Sigmoid colon (tissue), 7 donors: ENCODE data around the gene CP. TPM values are rescaled to one million over a fixed set of nuclear protein-coding genes. Genes with fewer than 3 reads are reported as not detected.
"Not testable (repeated sequence)": the region's sequence is repeated elsewhere in the genome, so short reads cannot be mapped to it uniquely, and the experiment has no call there.

Experiments used
- DNase-seq: peaks from one replicate; pipeline ENCODE4 v3.0.0-alpha.2; 2019
- H3K27ac ChIP-seq, 4 donors: fragments of 200-600 bp; sonication (generic); one replicate each; pipeline ENCODE4 v1.5.1; 2016 to 2019; ENCODE audit warnings: mild to moderate bottlenecking in 1 of 4
- H3K27me3 ChIP-seq, 3 donors: fragments of 200-600 bp; sonication (generic); one replicate each; pipeline ENCODE4 v1.5.1; 2019; ENCODE audit warnings: mild to moderate bottlenecking in 1 of 3
- H3K36me3 ChIP-seq, 4 donors: fragments of 200-600 bp; sonication (generic); one replicate each; pipeline ENCODE4 v1.5.1; 2016 to 2019
- H3K4me1 ChIP-seq, 4 donors: fragments of 200-600 bp; sonication (generic); one replicate each; pipeline ENCODE4 v1.5.1; 2017 to 2019
- H3K4me3 ChIP-seq, 4 donors: fragments of 200-600 bp; sonication (generic); one replicate each; pipeline ENCODE4 v1.5.1; 2017 to 2019; ENCODE audit warnings: mild to moderate bottlenecking in 2 of 4, moderate library complexity in 1 of 4
- H3K9me3 ChIP-seq, 4 donors: fragments of 200-600 bp in 3 of 4; sonication (generic) in 3 of 4; one replicate each; pipeline versions ENCODE4 v1.5.1 to v1.6.1; 2013 to 2019
- EP300 ChIP-seq, 4 donors: sonication (generic); formaldehyde crosslinking; IDR thresholded peaks; one replicate each; pipeline ENCODE4 v1.6.1; 2017; ENCODE audit warnings: antibody characterized with exemption in 4 of 4
- POLR2A ChIP-seq, 2 donors: fragments of 450-650 bp; IDR thresholded peaks; one replicate each; pipeline ENCODE4 v1.6.1; 2016; ENCODE audit warnings: antibody characterized with exemption in 2 of 2, mild to moderate bottlenecking in 2 of 2, moderate library complexity in 2 of 2
- POLR2AphosphoS5 ChIP-seq, 4 donors: sonication (generic); formaldehyde crosslinking; IDR thresholded peaks; one replicate each; pipeline ENCODE4 v1.6.1; 2017; ENCODE audit warnings: antibody characterized with exemption in 4 of 4
- WGBS, 2 donors: extraction: QIAGEN DNeasy Blood & Tissue Kit; methylation state at CpG; one replicate each; pipeline ENCODE4 v1.1.7; 2013; 5-methylcytosine and 5-hydroxymethylcytosine counted together
- intact Hi-C: fragments of 100-400 bp; cut with DNase I; formaldehyde crosslinking; loops from one replicate; pipeline ENCODE4 v1.15.1; 2023
- polyA plus RNA-seq, 3 donors: library from polyadenylated mRNA; stranded (reverse); fragments of 200-250 nt; gene quantifications; one replicate each; pipeline ENCODE4 v1.2.3, GENCODE V29; 2013
- total RNA-seq, 4 donors: library from RNA; depleted of rRNA; stranded (reverse); fragments of >200 nt; gene quantifications; one replicate each; pipeline ENCODE4 v1.1.0, GENCODE V29; 2016
- TF ChIP-seq, protein P1 (sequence below), 4 experiments: fragments of 450-650 bp in 3 of 4; fragments of 200-600 bp in 1 of 4; IDR thresholded peaks; one replicate each; pipeline ENCODE4 v1.5.1; 2016 to 2019; ENCODE audit warnings: antibody characterized with exemption in 4 of 4, mild to moderate bottlenecking in 3 of 4, moderate library complexity in 2 of 4
- donor health status: healthy with polysubstance abuse.
- donor health status: Bipolar disorder and iron deficiency.
- donor health status: healthy.

Gene CP
- total and polyA plus RNA-seq, 7 donors, result 0.69 to 13.2 (median 6.6) TPM

- Histone ChIP-seq H3K27ac (no peak overlapping the region), H3K9me3 (no peaks in the 10 kb centered on the region), H3K27me3 (no peaks in the 10 kb centered on the region), H3K4me3 (no peak overlapping the region), H3K4me1 (no peaks in the 10 kb centered on the region), H3K36me3 (no peaks in the 10 kb centered on the region)
- WGBS, 2 donors, result 49 to 81% methylated on average over 3 of the region's 3 CpGs
- TF ChIP-seq, protein P1, sequence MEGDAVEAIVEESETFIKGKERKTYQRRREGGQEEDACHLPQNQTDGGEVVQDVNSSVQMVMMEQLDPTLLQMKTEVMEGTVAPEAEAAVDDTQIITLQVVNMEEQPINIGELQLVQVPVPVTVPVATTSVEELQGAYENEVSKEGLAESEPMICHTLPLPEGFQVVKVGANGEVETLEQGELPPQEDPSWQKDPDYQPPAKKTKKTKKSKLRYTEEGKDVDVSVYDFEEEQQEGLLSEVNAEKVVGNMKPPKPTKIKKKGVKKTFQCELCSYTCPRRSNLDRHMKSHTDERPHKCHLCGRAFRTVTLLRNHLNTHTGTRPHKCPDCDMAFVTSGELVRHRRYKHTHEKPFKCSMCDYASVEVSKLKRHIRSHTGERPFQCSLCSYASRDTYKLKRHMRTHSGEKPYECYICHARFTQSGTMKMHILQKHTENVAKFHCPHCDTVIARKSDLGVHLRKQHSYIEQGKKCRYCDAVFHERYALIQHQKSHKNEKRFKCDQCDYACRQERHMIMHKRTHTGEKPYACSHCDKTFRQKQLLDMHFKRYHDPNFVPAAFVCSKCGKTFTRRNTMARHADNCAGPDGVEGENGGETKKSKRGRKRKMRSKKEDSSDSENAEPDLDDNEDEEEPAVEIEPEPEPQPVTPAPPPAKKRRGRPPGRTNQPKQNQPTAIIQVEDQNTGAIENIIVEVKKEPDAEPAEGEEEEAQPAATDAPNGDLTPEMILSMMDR (IDR thresholded peaks at IDR 0.05), result no peak
- TF ChIP-seq POLR2A (IDR thresholded peaks at IDR 0.05), result no peak
- TF ChIP-seq POLR2AphosphoS5 (IDR thresholded peaks at IDR 0.05), result no peak
- no peak for TF ChIP-seq EP300 (IDR thresholded peaks at IDR 0.05)
- no peak for DNase-seq
- intact Hi-C loops, result no loop called here
Observed at GRCh38 chr3:149203758-149204157, 17.9 kb downstream of the CP start.

GRCh38 chr3:149199474-149199873, 22.2 kb downstream of the CP start:
- Histone ChIP-seq H3K4me1 (no peaks in the 10 kb centered on the region), H3K4me3 (no peak overlapping the region), H3K27me3 (no peaks in the 10 kb centered on the region), H3K9me3 (no peaks in the 10 kb centered on the region), H3K36me3 (no peaks in the 10 kb centered on the region), H3K27ac (no peak overlapping the region)
- 19 to 30% methylated on average over 4 of the region's 4 CpGs for whole genome bisulfite sequencing, 2 donors
- TF ChIP-seq POLR2A (IDR thresholded peaks at IDR 0.05), result no peak
- no peak for TF ChIP-seq EP300 (IDR thresholded peaks at IDR 0.05)
- TF ChIP-seq, protein P1 (IDR thresholded peaks at IDR 0.05), result no peak
- TF ChIP-seq POLR2AphosphoS5 (IDR thresholded peaks at IDR 0.05), result no peak
- DNase-seq, result no peak
- intact Hi-C loops, result no loop called here

DNA sequence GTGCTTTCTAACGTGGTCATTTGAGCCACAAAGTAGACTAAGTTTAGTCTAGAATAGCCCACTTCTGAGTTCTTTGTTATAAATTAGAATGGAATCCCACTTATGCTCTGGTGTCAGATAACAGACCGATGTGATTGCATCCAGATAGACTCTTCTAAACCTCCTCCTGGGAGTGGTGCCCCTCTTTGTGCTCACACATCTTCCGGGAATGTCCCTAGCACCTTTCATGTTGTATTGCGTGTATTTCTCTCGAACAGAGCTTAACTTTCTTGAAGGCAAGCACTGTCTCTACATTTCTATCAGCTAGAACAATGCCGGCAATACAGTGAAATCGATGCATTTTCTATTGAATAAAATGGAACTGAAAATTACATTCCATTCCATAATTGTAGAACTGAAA, 23.0 kb downstream of the CP start:
- no peak for DNase-seq
- Histone ChIP-seq H3K36me3 (no peaks in the 10 kb centered on the region), H3K27me3 (no peaks in the 10 kb centered on the region), H3K27ac (no peak overlapping the region), H3K4me3 (no peak overlapping the region), H3K4me1 (no peaks in the 10 kb centered on the region), H3K9me3 (no peaks in the 10 kb centered on the region)
- intact Hi-C loops, result no loop called here
- no peak for TF ChIP-seq EP300 (IDR thresholded peaks at IDR 0.05)
- WGBS, 2 donors, result 68 to 73% methylated on average over 7 of the region's 7 CpGs

DNA sequence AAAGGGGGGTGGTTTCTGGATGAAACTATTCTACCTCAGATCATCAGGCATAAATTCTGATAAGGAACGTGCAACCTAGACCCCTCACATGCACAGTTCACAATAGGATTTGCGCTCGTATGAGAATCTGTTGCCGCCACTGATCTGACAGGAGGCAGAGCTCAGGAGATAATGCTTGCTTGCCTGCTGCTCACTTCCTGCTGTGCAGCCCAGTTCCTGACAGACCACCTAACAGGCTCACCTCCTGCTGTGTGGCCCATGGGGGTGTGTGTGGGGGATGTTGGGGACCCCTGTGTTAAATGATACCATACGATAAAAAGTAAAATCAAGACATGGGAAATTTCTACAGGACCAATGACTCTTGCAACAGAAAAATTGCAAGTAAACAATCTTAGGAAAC, 24.0 kb downstream of the CP start:
- Histone ChIP-seq H3K4me3 (peak overlapping the region in 1 of 4 donors; percentile 4), H3K27me3 (no peaks in the 10 kb centered on the region), H3K36me3 (no peaks in the 10 kb centered on the region), H3K27ac (no peak overlapping the region), H3K9me3 (no peaks in the 10 kb centered on the region), H3K4me1 (no peaks in the 10 kb centered on the region)
- TF ChIP-seq, protein P1 (IDR thresholded peaks at IDR 0.05), result no peak
- no peak for TF ChIP-seq POLR2A (IDR thresholded peaks at IDR 0.05)
- WGBS, 2 donors, result 43 to 87% methylated on average over 5 of the region's 5 CpGs
- intact Hi-C loops, result no loop called here
- no peak for DNase-seq

GRCh38 chr3:149196805-149197592, 24.6 kb downstream of the CP start:
- intact Hi-C loops, H3K4me1 ChIP-seq, DNase-seq, H3K27me3 ChIP-seq, H3K9me3 ChIP-seq, H3K36me3 ChIP-seq, H3K27ac ChIP-seq: not testable (repeated sequence)
- WGBS, 2 donors, result 87 to 91% methylated on average over 12 of the region's 12 CpGs
- peak overlapping the region in 1 of 4 donors; percentile 4 for H3K4me3 ChIP-seq

- no peak overlapping the region for H3K4me3 ChIP-seq
- no peaks in the 10 kb centered on the region for H3K36me3 ChIP-seq
- H3K27me3 ChIP-seq, result no peaks in the 10 kb centered on the region
- H3K4me1 ChIP-seq, result no peaks in the 10 kb centered on the region
- intact Hi-C loops, result no loop called here
- no peak overlapping the region for H3K27ac ChIP-seq
- TF ChIP-seq, protein P1 (IDR thresholded peaks at IDR 0.05), result no peak
- TF ChIP-seq POLR2A (IDR thresholded peaks at IDR 0.05) (no peak), POLR2AphosphoS5 (IDR thresholded peaks at IDR 0.05) (no peak), EP300 (IDR thresholded peaks at IDR 0.05) (no peak)
- DNase-seq, result no peak
- 71 to 88% methylated on average over 1 of the region's 1 CpG for WGBS, 2 donors
- no peaks in the 10 kb centered on the region for H3K9me3 ChIP-seq
Observed at GRCh38 chr3:149195221-149195620, 26.4 kb downstream of the CP start.
